ENCODE data around the gene ITM2B.
"Not testable (repeated sequence)": the region's sequence is repeated elsewhere in the genome, so short reads cannot be mapped to it uniquely, and the experiment has no call there.

ITM2B gene
- 434 to 478 reads per million in 2 donors for total RNA-seq

GRCh38 chr13:48233046-48233888 lies at the start of gene ITM2B:
Gene ITM2B (plus strand): TSS chr13:48233206. CDS start chr13:48233361, 155 bp downstream.
- peak; percentile 62 for DNase-seq

- no peak for DNase-seq
Measured at GRCh38 chr13:48184260-48184659, 48.7 kb upstream of the ITM2B start.

- DNase-seq, result no peak
Measured at GRCh38 chr13:48185018-48185417, 48.0 kb upstream of the ITM2B start.

- DNase-seq, result no peak
Measured at GRCh38 chr13:48186722-48187121, 46.3 kb upstream of the ITM2B start.

GRCh38 chr13:48188131-48188530 lies 44.9 kb upstream of the ITM2B start:
- no peak for DNase-seq

GRCh38 chr13:48188601-48189000 lies 44.4 kb upstream of the ITM2B start:
- no peak for DNase-seq

GRCh38 chr13:48189171-48189570 lies 43.8 kb upstream of the ITM2B start:
- no peak for DNase-seq

- DNase-seq, result no peak
Measured at GRCh38 chr13:48192411-48192935, 40.5 kb upstream of the ITM2B start.

GRCh38 chr13:48194379-48194754 lies 38.6 kb upstream of the ITM2B start:
- DNase-seq, result no peak

GRCh38 chr13:48199404-48199946 lies 33.5 kb upstream of the ITM2B start:
- no peak for DNase-seq

- DNase-seq, result no peak
Measured at GRCh38 chr13:48201044-48201443, 32.0 kb upstream of the ITM2B start.

GRCh38 chr13:48207207-48207606 lies 25.8 kb upstream of the ITM2B start:
- DNase-seq, result not testable (repeated sequence)

GRCh38 chr13:48210178-48210577 lies 22.8 kb upstream of the ITM2B start:
- no peak for DNase-seq

- no peak for DNase-seq
Measured at GRCh38 chr13:48214519-48215121, 18.4 kb upstream of the ITM2B start.

GRCh38 chr13:48215511-48216203 lies 17.3 kb upstream of the ITM2B start:
- not testable (repeated sequence) for DNase-seq

GRCh38 chr13:48216204-48216711 lies 16.7 kb upstream of the ITM2B start:
- no peak for DNase-seq

GRCh38 chr13:48220592-48220980 lies 12.4 kb upstream of the ITM2B start:
- DNase-seq, result no peak

- DNase-seq, result no peak
Measured at GRCh38 chr13:48220981-48221685, 11.9 kb upstream of the ITM2B start.

GRCh38 chr13:48221686-48222187 lies 11.3 kb upstream of the ITM2B start:
- DNase-seq, result no peak

- no peak for DNase-seq
Measured at GRCh38 chr13:48222358-48223301, 10.4 kb upstream of the ITM2B start.

GRCh38 chr13:48224701-48225100 lies 8.3 kb upstream of the ITM2B start:
- no peak for DNase-seq
